Upper lobe of right lung (tissue), 1 donor: ENCODE data around the gene TMEM38B. TPM values are rescaled to one million over a fixed set of nuclear protein-coding genes. Genes with fewer than 3 reads are reported as not detected.

Source experiments
- ATAC-seq: fragments of 200-7000 bp; cut with Tn5 transposase; one replicate; pipeline ENCODE4 v1.9.1; 2020; ENCODE audit warnings: mild to moderate bottlenecking, moderate library complexity
- DNase-seq: peaks from one replicate; pipeline ENCODE4 v3.0.0-alpha.2; 2020
- H3K27ac ChIP-seq: fragments of 200-600 bp; one replicate; pipeline ENCODE4 v1.8.0; 2022
- H3K27me3 ChIP-seq: fragments of 200-600 bp; one replicate; pipeline ENCODE4 v1.8.0; 2022; ENCODE audit warnings: mild to moderate bottlenecking
- H3K36me3 ChIP-seq: fragments of 200-600 bp; one replicate; pipeline ENCODE4 v1.8.0; 2022
- H3K4me1 ChIP-seq: fragments of 200-600 bp; one replicate; pipeline ENCODE4 v1.8.0; 2022
- H3K4me3 ChIP-seq: fragments of 200-600 bp; one replicate; pipeline ENCODE4 v1.8.0; 2022; ENCODE audit warnings: mild to moderate bottlenecking
- H3K9me3 ChIP-seq: fragments of 200-600 bp; one replicate; pipeline ENCODE4 v1.8.0; 2022
- intact Hi-C: fragments of 100-400 bp; cut with DNase I; formaldehyde crosslinking; loops from one replicate; pipeline ENCODE4 v1.11.0; 2022
- long read RNA-seq: library from polyadenylated mRNA; unstranded; transcript quantifications from one replicate; pipeline ENCODE4 v2.0.0, GENCODE V29; 2021
- total RNA-seq: library from RNA; stranded (reverse); fragmentation: NEBNext Ultra II Directional; extraction: Animal tissue kit (Norgen Biotek cat#: 25700); gene quantifications from one replicate; pipeline ENCODE4 v1.2.1, GENCODE V29; 2021
- TF ChIP-seq, protein P1 (sequence below): fragments of 200-600 bp; IDR thresholded peaks from one replicate; pipeline ENCODE4 v1.8.0; 2022; ENCODE audit warnings: antibody characterized with exemption
- donor health status: DM: no; HTN: yes; CAD: no; lungs with severe emphysema.

Gene TMEM38B, protein sequence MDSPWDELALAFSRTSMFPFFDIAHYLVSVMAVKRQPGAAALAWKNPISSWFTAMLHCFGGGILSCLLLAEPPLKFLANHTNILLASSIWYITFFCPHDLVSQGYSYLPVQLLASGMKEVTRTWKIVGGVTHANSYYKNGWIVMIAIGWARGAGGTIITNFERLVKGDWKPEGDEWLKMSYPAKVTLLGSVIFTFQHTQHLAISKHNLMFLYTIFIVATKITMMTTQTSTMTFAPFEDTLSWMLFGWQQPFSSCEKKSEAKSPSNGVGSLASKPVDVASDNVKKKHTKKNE
- total RNA-seq = 15.9 TPM
- long read RNA-seq, transcript TMEM38B-202 (6 exons, 3,525 nt) = major isoform, 48 of 53 reads
- long read RNA-seq, partial matches to known transcripts = 1 of 53 reads
- long read RNA-seq, other reads (novel, unspliced or antisense) = 4 of 53 reads

- TF ChIP-seq, protein P1, sequence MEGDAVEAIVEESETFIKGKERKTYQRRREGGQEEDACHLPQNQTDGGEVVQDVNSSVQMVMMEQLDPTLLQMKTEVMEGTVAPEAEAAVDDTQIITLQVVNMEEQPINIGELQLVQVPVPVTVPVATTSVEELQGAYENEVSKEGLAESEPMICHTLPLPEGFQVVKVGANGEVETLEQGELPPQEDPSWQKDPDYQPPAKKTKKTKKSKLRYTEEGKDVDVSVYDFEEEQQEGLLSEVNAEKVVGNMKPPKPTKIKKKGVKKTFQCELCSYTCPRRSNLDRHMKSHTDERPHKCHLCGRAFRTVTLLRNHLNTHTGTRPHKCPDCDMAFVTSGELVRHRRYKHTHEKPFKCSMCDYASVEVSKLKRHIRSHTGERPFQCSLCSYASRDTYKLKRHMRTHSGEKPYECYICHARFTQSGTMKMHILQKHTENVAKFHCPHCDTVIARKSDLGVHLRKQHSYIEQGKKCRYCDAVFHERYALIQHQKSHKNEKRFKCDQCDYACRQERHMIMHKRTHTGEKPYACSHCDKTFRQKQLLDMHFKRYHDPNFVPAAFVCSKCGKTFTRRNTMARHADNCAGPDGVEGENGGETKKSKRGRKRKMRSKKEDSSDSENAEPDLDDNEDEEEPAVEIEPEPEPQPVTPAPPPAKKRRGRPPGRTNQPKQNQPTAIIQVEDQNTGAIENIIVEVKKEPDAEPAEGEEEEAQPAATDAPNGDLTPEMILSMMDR = no peak
- peaks cover 7% of the 10 kb centered on the region for H3K4me1 ChIP-seq
- H3K36me3 ChIP-seq = no peaks in the 10 kb centered on the region
- peaks cover 29% of the 10 kb centered on the region for H3K27me3 ChIP-seq
- H3K27ac ChIP-seq = peak within 1 kb of the TSS; percentile 18
- ATAC-seq (peak; percentile 99), DNase-seq (peak; percentile 90)
- no peaks in the 10 kb centered on the region for H3K9me3 ChIP-seq
- peak within 1 kb of the TSS; percentile 89 for H3K4me3 ChIP-seq
- intact Hi-C loops = no loop called here
These were observed at the start of gene TMEM38B for GRCh38 chr9:105694190-105694847. Gene TMEM38B, plus strand, starts transcription at chr9:105694541. Its CDS starts 120 bp downstream, at chr9:105694661.

DNA sequence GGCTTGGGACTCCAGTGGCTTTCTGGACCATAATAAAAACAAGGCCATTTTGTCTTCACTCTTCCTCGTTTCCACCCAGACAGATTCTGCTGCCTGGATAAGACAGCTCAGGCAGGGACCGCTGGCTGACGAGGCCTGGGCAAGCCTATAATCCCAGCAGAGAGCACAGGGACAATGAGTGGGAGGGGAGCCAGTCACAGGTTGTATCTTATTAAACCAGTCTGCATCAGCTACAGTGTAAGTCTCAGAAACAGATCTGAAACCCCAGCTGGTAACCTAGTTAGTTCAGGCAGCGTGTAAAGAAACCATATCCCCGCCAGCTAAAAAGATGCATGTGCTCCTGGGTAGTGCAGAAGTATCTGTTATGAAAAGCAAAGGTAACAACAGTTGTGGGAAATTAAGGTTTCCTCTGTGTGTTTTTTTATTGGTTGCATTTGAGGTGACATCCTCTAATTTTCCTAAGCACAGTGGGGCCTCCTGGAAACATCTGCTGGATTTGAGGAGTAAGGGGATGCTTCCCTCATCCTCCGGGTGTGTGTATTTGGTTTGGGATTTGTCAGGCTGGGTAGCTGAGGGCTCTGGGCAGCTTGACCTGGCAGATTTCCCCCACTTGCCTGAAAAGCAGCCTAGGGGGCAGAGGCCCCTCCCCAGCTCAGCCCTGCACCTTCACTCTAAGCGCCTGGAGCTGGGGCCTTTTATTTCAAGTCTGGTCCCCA, 47.3 kb upstream of the TMEM38B start:
- intact Hi-C loops = no loop called here
- H3K4me1 ChIP-seq = no peaks in the 10 kb centered on the region
- no peak for ATAC-seq

DNA sequence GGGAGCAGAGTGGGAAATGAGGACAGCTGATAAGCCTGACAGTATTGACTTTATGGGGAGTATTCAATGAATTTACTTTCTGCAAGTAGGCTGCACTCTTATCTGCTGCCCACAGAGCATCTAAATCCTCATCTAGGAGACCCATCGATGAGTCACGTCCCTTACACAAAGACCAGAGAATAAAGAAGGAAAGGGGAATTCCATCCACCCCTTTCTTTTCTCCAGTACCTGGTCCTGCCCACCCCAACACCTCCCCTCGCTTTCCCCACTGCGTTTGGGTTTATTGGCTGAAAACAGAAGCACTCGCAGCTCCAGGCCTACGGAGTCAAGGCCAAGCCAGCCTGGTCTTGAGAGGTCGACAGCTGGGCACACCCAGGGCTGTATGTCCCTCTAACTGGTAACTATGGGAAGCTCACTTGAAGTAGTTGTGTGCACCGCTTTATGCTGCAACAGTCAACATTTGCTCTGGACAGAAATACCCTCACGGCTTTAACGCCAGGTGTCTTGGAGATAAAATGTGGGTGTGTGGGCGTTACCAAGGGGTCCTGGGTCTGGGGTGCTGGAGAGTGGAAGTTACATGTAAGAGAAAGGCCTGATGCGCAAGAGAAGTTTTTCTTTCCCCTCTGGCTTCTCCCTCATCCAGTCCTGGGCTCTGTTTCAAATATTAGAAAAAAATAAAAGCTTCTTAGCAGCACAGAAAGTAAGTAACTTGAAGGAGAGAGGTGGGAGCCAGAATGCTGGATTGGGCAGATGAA, 46.6 kb upstream of the TMEM38B start:
- no peak for DNase-seq
- Histone ChIP-seq H3K27me3 (no peaks in the 10 kb centered on the region), H3K4me3 (no peak overlapping the region), H3K27ac (no peak overlapping the region), H3K36me3 (no peaks in the 10 kb centered on the region), H3K4me1 (no peaks in the 10 kb centered on the region), H3K9me3 (no peaks in the 10 kb centered on the region)
- TF ChIP-seq, protein P1 = no peak
- intact Hi-C loops = no loop called here
- ATAC-seq = no peak

More for the DNA sequence above, 47.3 kb upstream of the TMEM38B start:
- Histone ChIP-seq H3K9me3 (no peaks in the 10 kb centered on the region), H3K36me3 (no peaks in the 10 kb centered on the region), H3K27ac (no peak overlapping the region), H3K4me3 (no peak overlapping the region), H3K27me3 (no peaks in the 10 kb centered on the region)
- TF ChIP-seq, protein P1 = no peak
- no peak for DNase-seq

GRCh38 chr9:105651806-105652205, 42.5 kb upstream of the TMEM38B start:
- H3K36me3 ChIP-seq = no peaks in the 10 kb centered on the region
- no peaks in the 10 kb centered on the region for H3K9me3 ChIP-seq
- peaks cover 15% of the 10 kb centered on the region for H3K27me3 ChIP-seq
- no peak for DNase-seq
- H3K4me1 ChIP-seq = peaks cover 10% of the 10 kb centered on the region
- no peak overlapping the region for H3K4me3 ChIP-seq
- TF ChIP-seq, protein P1 = no peak
- intact Hi-C loops = no loop called here
- H3K27ac ChIP-seq = no peak overlapping the region
- no peak for ATAC-seq
